ENCODE measurements around the gene EFL1. TPM values are rescaled to one million over a fixed set of nuclear protein-coding genes. Genes with fewer than 3 reads are reported as not detected.
A peak's percentile ranks its signal among the peaks of the same experiment; 100 is the strongest.
"Not testable (repeated sequence)": the region's sequence is repeated elsewhere in the genome, so short reads cannot be mapped to it uniquely, and the experiment has no call there.

EFL1 gene
- total RNA-seq, 3 donors from 2014 or later: 28.7 to 42.9 (median 33.1) TPM

DNA sequence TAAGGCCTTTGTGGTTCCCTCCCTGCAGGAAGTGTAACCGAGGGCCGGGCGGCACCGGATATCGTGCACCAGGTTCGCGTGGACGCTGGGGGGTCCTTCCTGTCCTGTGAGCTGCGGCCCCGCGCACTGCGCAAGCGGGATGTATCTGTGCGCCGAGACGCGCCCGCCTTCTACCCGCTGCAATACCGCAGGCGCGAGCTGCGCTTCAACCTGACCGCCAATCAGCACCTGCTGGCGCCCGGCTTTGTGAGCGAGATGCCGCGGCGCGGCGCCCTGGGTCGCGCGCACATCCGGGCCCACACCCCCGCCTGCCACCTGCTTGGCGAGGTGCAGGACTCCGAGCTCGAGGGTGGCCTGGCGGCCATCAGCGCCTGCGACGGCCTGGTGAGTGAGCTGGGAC is 36.0 kb upstream of the EFL1 start:
- peak; percentile 19 to 74 (median 61) for DNase-seq
- Histone ChIP-seq H3K4me1 (ENCODE audit: low read depth) (no peaks in the 10 kb centered on the region), H3K36me3 (ENCODE audit: low read depth) (no peaks in the 10 kb centered on the region), H3K4me3 (no peak overlapping the region), H3K9me3 (no peaks in the 10 kb centered on the region)
- TF ChIP-seq CTCF (IDR thresholded peaks at IDR 0.05): no peak
- intact Hi-C loops (cut with DNase I, micrococcal nuclease): no loop called here
- peak; percentile 62 for ATAC-seq

GRCh38 chr15:82298032-82298431 is 35.5 kb upstream of the EFL1 start:
- ATAC-seq (no peak), DNase-seq (no peak)
- Histone ChIP-seq H3K4me1 (ENCODE audit: low read depth) (no peaks in the 10 kb centered on the region), H3K4me3 (no peak overlapping the region), H3K9me3 (no peaks in the 10 kb centered on the region), H3K36me3 (ENCODE audit: low read depth) (no peaks in the 10 kb centered on the region)
- intact Hi-C loops (cut with DNase I, micrococcal nuclease): no loop called here
- TF ChIP-seq CTCF (IDR thresholded peaks at IDR 0.05): no peak

GRCh38 chr15:82297546-82297945 is 35.0 kb upstream of the EFL1 start:
- Histone ChIP-seq H3K4me1 (ENCODE audit: low read depth) (no peaks in the 10 kb centered on the region), H3K36me3 (ENCODE audit: low read depth) (no peaks in the 10 kb centered on the region), H3K4me3 (no peak overlapping the region), H3K9me3 (no peaks in the 10 kb centered on the region)
- ATAC-seq: no peak
- DNase-seq: no peak
- no peak for TF ChIP-seq CTCF (IDR thresholded peaks at IDR 0.05)
- intact Hi-C loops (cut with DNase I, micrococcal nuclease): no loop called here

DNA sequence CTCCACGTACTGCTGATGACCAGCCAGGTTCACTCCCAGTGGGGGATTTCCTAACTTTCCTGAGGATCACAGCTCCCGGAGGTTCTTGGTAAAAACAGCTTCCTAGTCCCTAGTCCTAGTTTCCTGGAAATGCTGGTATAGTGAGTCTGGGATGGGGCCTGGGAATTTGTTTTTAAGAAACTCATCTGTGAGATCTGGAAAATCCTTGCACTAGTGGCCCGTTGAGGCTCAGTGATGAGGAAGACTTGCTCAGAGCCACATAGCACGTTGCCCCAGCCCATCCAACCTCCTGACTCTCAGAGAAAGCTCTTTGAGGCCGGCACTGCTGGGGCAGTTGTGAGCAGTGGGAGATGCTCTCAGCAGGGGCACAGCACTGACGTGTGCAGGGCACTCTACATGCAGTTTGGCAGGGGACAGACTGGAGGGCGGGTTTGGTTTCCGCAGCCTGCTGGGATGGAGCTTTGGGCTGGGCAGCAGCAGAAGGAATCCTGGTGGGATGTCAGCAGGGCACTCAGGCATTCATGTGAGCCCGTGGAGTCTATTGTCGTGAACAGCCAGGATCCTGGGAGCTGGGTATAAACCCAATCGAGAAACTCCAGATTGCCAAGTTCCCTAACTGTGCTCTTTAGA is 31.6 kb upstream of the EFL1 start:
- TF ChIP-seq CTCF (IDR thresholded peaks at IDR 0.05): no peak
- intact Hi-C loops (cut with DNase I, micrococcal nuclease): no loop called here
- no peaks in the 10 kb centered on the region for H3K9me3 ChIP-seq
- ATAC-seq: no peak
- H3K4me3 ChIP-seq: no peak overlapping the region
- H3K4me1 ChIP-seq (ENCODE audit: low read depth): no peaks in the 10 kb centered on the region
- H3K36me3 ChIP-seq (ENCODE audit: low read depth): no peaks in the 10 kb centered on the region
- no peak for DNase-seq

GRCh38 chr15:82292271-82292670 is 29.7 kb upstream of the EFL1 start:
- Histone ChIP-seq H3K4me1 (ENCODE audit: low read depth) (no peaks in the 10 kb centered on the region), H3K36me3 (ENCODE audit: low read depth) (no peaks in the 10 kb centered on the region), H3K4me3 (no peak overlapping the region), H3K9me3 (no peaks in the 10 kb centered on the region)
- intact Hi-C loops (cut with DNase I, micrococcal nuclease): no loop called here
- DNase-seq: no peak
- TF ChIP-seq CTCF (IDR thresholded peaks at IDR 0.05): no peak
- no peak for ATAC-seq

- intact Hi-C loops (cut with DNase I, micrococcal nuclease); ATAC-seq; H3K9me3 ChIP-seq; DNase-seq; H3K36me3 ChIP-seq (ENCODE audit: low read depth); H3K4me1 ChIP-seq (ENCODE audit: low read depth); H3K4me3 ChIP-seq: not testable (repeated sequence)
These were observed 25.7 kb upstream of the EFL1 start for GRCh38 chr15:82288202-82288601.

- DNase-seq; H3K9me3 ChIP-seq; H3K4me1 ChIP-seq (ENCODE audit: low read depth); intact Hi-C loops (cut with DNase I, micrococcal nuclease); H3K36me3 ChIP-seq (ENCODE audit: low read depth); H3K4me3 ChIP-seq: not testable (repeated sequence)
- ATAC-seq: peak; percentile 34
These were observed 23.9 kb upstream of the EFL1 start for GRCh38 chr15:82286475-82286874.

DNA sequence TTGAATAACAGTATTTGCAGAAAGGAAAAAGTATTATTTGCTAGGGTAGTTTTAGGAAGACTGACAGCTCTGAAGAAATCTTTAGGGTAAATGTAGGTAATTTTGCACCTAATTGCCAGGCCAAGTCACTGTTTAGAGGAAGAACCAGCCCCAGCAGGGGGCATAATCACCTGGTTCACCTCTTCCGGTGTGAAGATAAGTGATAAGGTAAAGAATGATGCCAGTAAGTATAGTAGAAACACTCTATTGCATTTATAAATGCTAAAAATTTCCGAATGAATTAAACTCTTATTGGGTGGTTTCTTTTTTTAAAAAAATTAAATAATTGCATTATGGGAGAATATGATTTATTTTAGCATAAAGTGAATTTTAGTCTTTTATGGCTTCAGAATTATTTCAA is 21.8 kb upstream of the EFL1 start:
- not testable (repeated sequence) for ATAC-seq

GRCh38 chr15:82282386-82282785 is 19.9 kb upstream of the EFL1 start:
- H3K36me3 ChIP-seq (ENCODE audit: low read depth); H3K4me1 ChIP-seq (ENCODE audit: low read depth); ATAC-seq; intact Hi-C loops (cut with DNase I, micrococcal nuclease); H3K9me3 ChIP-seq; DNase-seq; H3K4me3 ChIP-seq: not testable (repeated sequence)

More for the DNA sequence above, 21.8 kb upstream of the EFL1 start:
- H3K4me3 ChIP-seq; intact Hi-C loops (cut with DNase I, micrococcal nuclease); H3K9me3 ChIP-seq; H3K36me3 ChIP-seq (ENCODE audit: low read depth); DNase-seq; H3K4me1 ChIP-seq (ENCODE audit: low read depth): not testable (repeated sequence)

DNA sequence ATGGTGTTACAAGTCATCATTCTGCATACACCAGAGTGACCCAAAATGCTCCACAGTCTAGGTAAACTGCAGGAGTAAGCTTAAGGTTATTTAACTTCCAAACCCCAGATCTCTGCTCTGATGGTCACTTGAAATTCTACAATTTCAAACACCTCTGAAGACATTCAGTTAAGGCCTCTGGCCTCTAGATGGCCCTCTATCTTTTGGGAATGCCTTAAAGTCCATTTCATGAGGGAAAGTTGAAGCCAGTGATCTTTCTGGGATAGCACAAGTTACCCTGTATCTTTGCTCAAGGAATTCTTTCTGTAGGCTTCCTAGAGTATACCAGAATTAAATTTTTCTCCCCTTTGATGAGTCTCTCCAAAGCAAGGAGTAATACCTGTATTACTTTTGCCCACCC is 18.7 kb upstream of the EFL1 start:
- H3K4me3 ChIP-seq; H3K4me1 ChIP-seq (ENCODE audit: low read depth); H3K36me3 ChIP-seq (ENCODE audit: low read depth); H3K9me3 ChIP-seq; DNase-seq; intact Hi-C loops (cut with DNase I, micrococcal nuclease): not testable (repeated sequence)
- ATAC-seq: peak; percentile 31

Measured in mucosa of descending colon (tissue), 3 donors.